H1 (cell line): ENCODE results near the gene LRATD1.

Experiments
- CHD1 ChIP-seq: IDR thresholded peaks from 2 replicates; pipeline ENCODE4 v1.6.1; 2012; ENCODE audit warnings: low read depth, low read length, improper control_type of control experiment
- CHD2 ChIP-seq: IDR thresholded peaks from 2 replicates; pipeline ENCODE4 v1.6.1; 2012; ENCODE audit warnings: low read length, improper control_type of control experiment
- POLR2A ChIP-seq, 2 experiments: IDR thresholded peaks; 1 replicate in 1 of 2; 2 replicates in 1 of 2; pipeline ENCODE4 v1.6.1; 2011; ENCODE audit warnings: low read depth in 2 of 2, low read length in 2 of 2, mild to moderate bottlenecking in 2 of 2; ENCODE audit errors: control extremely low read depth in 1 of 2
- POLR2AphosphoS5 ChIP-seq: IDR thresholded peaks from 2 replicates; pipeline ENCODE4 v1.6.1; 2011; ENCODE audit warnings: low read depth, low read length
- POU5F1 ChIP-seq: IDR thresholded peaks from 2 replicates; pipeline ENCODE4 v1.6.1; 2011; ENCODE audit warnings: low read depth, mild to moderate bottlenecking, low read length, moderate library complexity
- RAD21 ChIP-seq, 2 experiments: IDR thresholded peaks in 1 of 2; conservative IDR thresholded peaks in 1 of 2; 2 replicates each; pipeline ENCODE4 v1.6.1; 2011; ENCODE audit warnings: low read depth in 2 of 2, low read length in 2 of 2, improper control_type of control experiment in 1 of 2, inconsistent platforms in 1 of 2, mild to moderate bottlenecking in 1 of 2, moderate library complexity in 1 of 2
- RBBP5 ChIP-seq: IDR thresholded peaks from 2 replicates; pipeline ENCODE4 v1.7.1; 2012; ENCODE audit warnings: low read depth, mild to moderate bottlenecking, inconsistent platforms, low read length, moderate library complexity, borderline replicate concordance
- TBP ChIP-seq: IDR thresholded peaks from 2 replicates; pipeline ENCODE4 v1.6.1; 2011; ENCODE audit warnings: low read depth, low read length, improper control_type of control experiment
- YY1 ChIP-seq: IDR thresholded peaks from 2 replicates; pipeline ENCODE4 v1.6.1; 2011; ENCODE audit warnings: low read depth, mild to moderate bottlenecking, low read length
- TF ChIP-seq, protein P1 (sequence below), 3 experiments: IDR thresholded peaks; 1 replicate in 2 of 3; 2 replicates in 1 of 3; pipeline versions ENCODE4 v1.5.1 to v1.6.1; 2011; ENCODE audit warnings: low read length in 3 of 3, mild to moderate bottlenecking in 3 of 3, inconsistent platforms in 2 of 3, low read depth in 1 of 3, moderate library complexity in 1 of 3; ENCODE audit not compliant: insufficient read depth in 1 of 3; ENCODE audit errors: control extremely low read depth in 1 of 3
- TF ChIP-seq, protein P2 (sequence below): IDR thresholded peaks from 2 replicates; pipeline ENCODE4 v1.6.1; 2012; ENCODE audit warnings: inconsistent platforms

DNA sequence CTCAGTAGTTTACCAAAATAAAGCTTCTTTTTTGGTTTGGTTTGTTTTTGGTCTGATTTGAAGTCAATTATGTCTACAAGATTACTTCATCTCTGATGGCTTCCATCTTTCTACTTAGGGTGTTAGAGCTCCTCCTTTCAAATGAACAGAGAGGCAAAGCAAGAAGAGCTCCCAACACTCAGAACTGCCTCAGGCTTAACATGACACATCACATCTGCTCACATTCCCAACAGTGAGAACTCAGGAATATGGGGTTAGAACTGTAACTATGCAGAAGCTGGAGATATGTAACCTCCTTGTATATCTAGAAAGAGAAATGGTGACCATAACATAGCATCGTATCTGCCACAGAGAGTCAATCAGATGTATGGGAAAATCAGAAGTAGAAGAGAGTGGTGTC, 11.4 kb upstream of the LRATD1 start:
- no peak for TF ChIP-seq POLR2A (IDR thresholded peaks at IDR 0.05; ENCODE audit: control extremely low read depth in 1 of 2, low read depth in 2 of 2, low read length in 2 of 2)
- no peak for TF ChIP-seq POLR2AphosphoS5
- TF ChIP-seq, protein P1, sequence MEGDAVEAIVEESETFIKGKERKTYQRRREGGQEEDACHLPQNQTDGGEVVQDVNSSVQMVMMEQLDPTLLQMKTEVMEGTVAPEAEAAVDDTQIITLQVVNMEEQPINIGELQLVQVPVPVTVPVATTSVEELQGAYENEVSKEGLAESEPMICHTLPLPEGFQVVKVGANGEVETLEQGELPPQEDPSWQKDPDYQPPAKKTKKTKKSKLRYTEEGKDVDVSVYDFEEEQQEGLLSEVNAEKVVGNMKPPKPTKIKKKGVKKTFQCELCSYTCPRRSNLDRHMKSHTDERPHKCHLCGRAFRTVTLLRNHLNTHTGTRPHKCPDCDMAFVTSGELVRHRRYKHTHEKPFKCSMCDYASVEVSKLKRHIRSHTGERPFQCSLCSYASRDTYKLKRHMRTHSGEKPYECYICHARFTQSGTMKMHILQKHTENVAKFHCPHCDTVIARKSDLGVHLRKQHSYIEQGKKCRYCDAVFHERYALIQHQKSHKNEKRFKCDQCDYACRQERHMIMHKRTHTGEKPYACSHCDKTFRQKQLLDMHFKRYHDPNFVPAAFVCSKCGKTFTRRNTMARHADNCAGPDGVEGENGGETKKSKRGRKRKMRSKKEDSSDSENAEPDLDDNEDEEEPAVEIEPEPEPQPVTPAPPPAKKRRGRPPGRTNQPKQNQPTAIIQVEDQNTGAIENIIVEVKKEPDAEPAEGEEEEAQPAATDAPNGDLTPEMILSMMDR (IDR thresholded peaks at IDR 0.05; ENCODE audit: control extremely low read depth in 1 of 3, insufficient read depth in 1 of 3, low read depth in 1 of 3, low read length in 3 of 3): no peak
- TF ChIP-seq CHD2: no peak
- no peak for TF ChIP-seq YY1
- TF ChIP-seq, protein P2, sequence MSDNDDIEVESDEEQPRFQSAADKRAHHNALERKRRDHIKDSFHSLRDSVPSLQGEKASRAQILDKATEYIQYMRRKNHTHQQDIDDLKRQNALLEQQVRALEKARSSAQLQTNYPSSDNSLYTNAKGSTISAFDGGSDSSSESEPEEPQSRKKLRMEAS: no peak
- no peak for TF ChIP-seq POU5F1
- TF ChIP-seq CHD1: no peak
- TF ChIP-seq RBBP5: no peak
- no peak for TF ChIP-seq TBP
- no peak for TF ChIP-seq RAD21 (IDR thresholded peaks at IDR 0.05 in 1 of 2, conservative IDR thresholded peaks at IDR 0.05 in 1 of 2; ENCODE audit: low read depth in 2 of 2, low read length in 2 of 2)
